ENCODE measurements around the gene GBP6.
"Not testable (repeated sequence)": the region's sequence is repeated elsewhere in the genome, so short reads cannot be mapped to it uniquely, and the experiment has no call there.

Gene GBP6

GRCh38 chr1:89378001-89378400, 14.1 kb downstream of the GBP6 start:
- DNase-seq = no peak

DNA sequence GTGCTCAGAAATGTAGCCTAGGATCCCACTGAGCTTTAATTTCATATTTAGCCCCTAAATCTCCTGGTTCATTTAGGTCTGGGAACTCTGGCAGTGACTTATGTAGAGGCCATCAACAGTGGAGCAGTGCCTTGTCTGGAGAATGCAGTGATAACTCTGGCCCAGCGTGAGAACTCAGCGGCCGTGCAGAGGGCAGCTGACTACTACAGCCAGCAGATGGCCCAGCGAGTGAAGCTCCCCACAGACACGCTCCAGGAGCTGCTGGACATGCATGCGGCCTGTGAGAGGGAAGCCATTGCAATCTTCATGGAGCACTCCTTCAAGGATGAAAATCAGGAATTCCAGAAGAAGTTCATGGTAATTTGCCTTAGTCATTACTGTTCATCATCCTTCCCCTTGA, 17.8 kb downstream of the GBP6 start:
- no peak for DNase-seq

GRCh38 chr1:89382479-89382878, 18.6 kb downstream of the GBP6 start:
- DNase-seq = no peak

DNA sequence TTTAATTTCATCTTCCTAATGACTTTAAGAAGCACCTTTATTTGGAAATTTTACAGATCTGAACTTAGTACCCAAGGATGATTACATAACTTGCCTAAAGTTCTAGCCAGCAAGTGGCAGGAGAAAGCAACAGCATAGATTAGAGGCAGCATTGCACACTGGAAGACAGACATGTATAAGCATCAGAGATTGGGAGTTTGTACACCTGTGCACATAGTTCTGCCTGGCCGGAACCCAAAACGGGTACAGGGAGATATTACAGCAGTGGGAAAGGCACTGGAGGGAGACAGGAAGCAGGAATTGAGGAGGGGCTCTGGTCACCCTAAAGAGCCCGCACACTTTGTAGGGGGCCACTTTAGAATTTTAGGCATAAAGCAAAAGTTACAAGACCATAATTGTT, 19.3 kb downstream of the GBP6 start:
- no peak for DNase-seq

DNA sequence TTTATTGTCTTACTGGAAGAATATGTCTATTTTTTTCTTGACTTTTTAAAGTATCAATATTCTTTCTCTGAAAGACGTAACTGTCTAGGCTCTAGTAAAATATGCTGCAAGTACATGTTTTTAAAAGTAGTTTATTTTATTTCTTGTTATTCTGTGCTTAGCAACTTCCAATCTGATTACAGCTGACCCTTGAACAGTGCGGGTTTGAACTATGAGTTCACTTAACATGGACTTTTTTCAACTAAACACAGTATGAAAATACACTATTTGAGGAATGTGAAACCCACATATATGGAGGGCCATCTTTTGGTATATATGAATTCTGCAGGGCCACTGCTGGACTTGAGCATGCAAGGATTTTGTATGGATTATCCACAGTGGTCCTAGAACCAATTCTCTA, 26.8 kb downstream of the GBP6 start:
- no peak for DNase-seq

- DNase-seq = no peak
Measured at GRCh38 chr1:89391686-89392085, 27.8 kb downstream of the GBP6 start.

GRCh38 chr1:89394851-89395250, 31.0 kb downstream of the GBP6 start:
- DNase-seq = no peak

- DNase-seq = no peak
Measured at GRCh38 chr1:89396902-89397301, 33.0 kb downstream of the GBP6 start.

GRCh38 chr1:89405275-89405929, 41.5 kb downstream of the GBP6 start:
- no peak for DNase-seq

GRCh38 chr1:89407360-89407759, 43.5 kb downstream of the GBP6 start:
- no peak for DNase-seq

DNA sequence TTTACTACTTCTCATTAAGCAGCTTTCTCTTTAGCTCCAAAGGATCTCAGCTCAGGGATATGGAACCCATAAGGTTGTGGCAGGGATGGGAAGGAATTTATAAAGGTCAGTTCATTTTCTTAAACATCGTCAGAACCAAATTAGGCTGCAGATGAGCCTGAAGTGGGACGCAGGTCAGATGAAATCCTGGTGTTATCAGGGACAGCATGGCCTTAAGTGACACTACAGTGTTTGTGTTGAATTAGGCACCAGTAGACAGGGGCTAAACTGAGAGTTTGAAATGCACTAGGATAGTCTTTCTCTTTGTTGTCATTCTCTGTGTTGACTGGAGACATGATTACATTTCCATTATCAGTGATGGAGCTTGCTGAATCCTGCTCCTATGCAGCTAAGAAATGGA, 43.9 kb downstream of the GBP6 start:
- DNase-seq = not testable (repeated sequence)

GRCh38 chr1:89425056-89425455, 61.2 kb downstream of the GBP6 start:
- DNase-seq = no peak

GRCh38 chr1:89429062-89429461, 65.2 kb downstream of the GBP6 start:
- no peak for DNase-seq

GRCh38 chr1:89429681-89430080, 65.8 kb downstream of the GBP6 start:
- DNase-seq = not testable (repeated sequence)

- no peak for DNase-seq
Measured at GRCh38 chr1:89433421-89433820, 69.6 kb downstream of the GBP6 start.

- DNase-seq = peak; percentile 35
Measured at GRCh38 chr1:89434058-89434780, 70.4 kb downstream of the GBP6 start.

All from activated naive CD4-positive, alpha-beta T cell treated with Interleukin-2 at 50 U/mL for 16 hours (primary cell).